DMS114 treated with DMSO at 0.1 percent for 48 hours (cell line): ENCODE results near the gene PLCXD1.

ENCODE experiments used
- DNase-seq: peaks from one replicate; lab custom pipeline; 2025; ENCODE audit not compliant: unreplicated experiment; lab: John Stamatoyannopoulos, UW

PLCXD1 gene

GRCh38 chrX:333611-334311 is 52.6 kb downstream of the PLCXD1 start:
- no peak for DNase-seq

- no peak for DNase-seq
These were observed 53.2 kb downstream of the PLCXD1 start for GRCh38 chrX:334331-334891.

- no peak for DNase-seq
These were observed 54.0 kb downstream of the PLCXD1 start for GRCh38 chrX:334971-335757.

GRCh38 chrX:335758-336155 is 54.6 kb downstream of the PLCXD1 start:
- no peak for DNase-seq

DNA sequence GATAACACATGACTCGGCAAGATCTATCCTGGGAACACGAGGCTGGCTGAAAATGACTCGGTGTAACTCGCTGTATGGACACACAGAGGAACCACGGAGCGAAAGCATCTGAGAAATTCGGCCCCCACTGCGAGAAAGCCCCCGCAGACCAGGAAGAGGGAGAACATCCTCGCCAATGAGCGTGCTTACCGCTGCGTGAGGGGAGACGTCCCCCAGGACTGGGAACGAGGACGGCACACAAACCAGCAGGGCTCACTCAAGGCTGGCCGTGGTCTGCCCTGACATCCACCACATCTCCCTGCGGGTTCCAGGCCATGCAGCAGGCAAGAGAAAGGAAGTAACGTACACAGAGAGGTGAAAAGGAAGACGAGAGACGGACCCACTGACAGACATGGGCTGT is 55.0 kb downstream of the PLCXD1 start:
- DNase-seq = no peak

DNA sequence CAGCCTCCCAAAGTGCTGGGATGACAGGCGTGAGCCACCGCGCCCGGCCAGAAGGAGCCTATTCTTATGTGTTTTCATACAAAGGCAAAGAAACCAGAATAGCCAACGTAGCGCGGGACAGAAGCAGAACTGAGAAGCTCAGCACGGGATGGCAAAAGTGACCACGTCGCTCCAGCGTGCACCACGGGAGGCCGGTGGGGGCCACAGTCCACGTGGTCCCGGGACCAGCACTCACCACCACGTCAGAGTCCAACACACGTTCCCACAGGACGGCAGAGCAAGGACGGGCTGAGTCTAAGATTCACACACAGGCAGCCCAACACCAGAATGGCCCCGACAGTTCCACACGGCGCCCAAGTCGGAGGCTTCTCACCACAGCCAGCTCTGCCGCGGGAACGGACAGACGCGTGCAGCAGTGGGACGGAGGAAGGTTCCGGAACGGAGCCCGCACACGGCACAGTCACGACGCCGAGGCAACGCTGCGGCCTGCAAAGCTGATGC is 56.2 kb downstream of the PLCXD1 start:
- DNase-seq = no peak

- DNase-seq = no peak
These were observed 57.2 kb downstream of the PLCXD1 start for GRCh38 chrX:338281-338835.

DNA sequence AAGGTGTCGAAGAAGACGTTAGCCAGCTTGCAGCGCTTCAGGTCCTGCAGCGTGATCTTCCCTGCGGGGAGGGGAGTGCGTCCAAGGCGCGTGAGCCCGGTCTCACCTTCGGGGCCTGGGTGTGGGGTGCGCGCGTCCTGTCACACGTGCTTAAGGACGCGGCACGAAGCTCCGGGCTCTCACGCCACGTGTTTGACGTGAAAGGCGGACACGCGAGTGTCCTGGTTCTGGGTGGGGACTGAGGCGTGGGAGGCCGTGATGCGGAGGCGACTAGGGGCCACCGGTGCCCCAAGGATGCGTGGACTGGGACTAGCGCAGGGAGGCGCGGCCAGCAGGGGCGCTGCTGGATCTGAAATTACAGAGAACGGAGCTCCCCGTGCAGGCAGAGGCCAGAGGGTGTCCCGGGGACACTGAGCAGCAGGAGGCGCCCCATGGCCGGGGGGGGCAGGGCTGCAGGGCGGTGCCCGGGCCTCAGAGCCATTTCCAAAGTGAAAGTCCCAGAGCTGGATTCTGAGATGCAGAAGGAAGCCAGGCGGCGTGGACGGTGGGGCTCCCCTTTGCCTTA is 57.7 kb downstream of the PLCXD1 start:
- no peak for DNase-seq

DNA sequence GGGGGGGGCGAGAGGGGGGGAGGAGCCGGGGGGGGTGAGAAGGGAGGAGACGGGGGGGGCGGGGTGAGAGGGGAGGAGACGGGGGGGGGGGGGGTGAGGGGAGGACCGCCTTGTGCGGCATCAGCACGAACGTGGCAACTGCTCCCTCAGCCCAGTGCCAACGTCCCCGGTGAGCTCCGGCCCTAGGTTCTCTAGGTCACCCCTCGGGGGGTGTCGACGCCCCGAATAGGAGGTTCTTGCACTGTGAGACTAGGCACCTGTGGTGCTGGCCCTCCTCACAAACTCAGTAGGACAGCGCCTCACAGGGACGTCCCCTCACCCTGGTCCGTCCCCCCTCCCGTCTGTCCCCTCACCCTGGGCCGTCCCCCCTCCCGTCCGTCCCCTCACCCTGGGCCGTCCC is 58.9 kb downstream of the PLCXD1 start:
- no peak for DNase-seq

DNA sequence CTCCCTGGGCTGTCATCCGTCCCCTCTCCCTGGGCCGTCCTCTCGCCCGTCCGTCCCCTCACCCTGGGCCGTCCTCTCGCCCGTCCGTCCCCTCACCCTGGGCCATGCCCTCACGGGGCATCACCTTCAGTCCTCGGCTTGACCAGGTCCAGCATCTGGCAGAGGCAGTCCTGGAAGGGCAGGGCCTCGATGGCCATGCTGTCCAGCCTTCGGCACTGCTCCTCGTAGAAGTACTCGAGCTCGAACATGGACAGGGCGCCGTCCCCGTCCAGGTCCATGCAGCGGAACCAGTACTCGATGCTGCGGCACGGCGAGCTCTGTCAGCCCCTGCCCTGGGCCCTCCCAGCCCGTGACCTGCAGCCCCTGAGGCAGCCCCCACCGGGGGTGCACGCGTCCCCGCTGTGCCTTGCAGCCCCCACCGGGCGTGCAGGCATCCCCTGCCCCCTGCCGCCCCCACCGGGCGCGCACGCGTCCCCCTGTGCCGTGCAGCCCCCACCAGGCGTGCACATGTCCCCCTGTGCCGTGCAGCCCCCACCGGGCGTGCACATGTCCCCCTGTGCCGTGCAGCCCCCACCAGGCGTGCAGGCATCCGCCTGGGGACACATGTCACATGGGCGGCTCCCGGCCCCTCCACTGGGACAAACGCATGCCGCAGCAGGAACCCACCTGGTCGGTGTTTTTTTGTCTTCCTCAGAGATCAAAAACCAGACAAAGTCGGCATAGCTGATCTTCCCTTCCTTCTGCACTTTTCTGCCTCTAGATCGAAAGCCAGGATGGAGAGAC is 59.7 kb downstream of the PLCXD1 start:
- DNase-seq = no peak

- DNase-seq = no peak
These were observed 60.4 kb downstream of the PLCXD1 start for GRCh38 chrX:341541-342101.

DNA sequence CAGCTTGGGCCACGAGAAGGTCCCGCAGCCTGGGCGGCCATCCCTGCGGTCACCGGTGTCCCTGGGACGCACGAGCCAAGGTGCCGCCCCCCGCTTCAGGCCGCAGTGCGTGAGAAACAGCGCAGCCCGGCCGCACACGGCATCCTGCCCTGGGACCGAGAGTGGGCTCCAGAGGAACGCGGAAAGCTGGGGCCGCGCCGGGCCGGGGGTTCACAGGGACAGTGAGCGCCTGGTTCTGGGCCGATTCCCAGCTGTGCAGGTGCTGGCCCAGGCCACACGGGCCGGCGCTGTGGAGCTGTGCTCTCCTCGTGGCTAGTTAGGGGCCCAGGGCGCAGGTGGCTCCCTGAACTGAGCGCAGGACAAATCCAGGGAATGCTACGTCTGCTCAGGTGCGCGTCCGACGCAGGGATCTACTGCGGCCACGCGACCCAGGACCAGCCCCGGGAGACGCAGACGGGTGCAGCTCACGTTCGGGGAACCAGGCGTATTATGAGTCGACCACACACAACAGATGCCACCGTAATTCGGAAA is 63.3 kb downstream of the PLCXD1 start:
- DNase-seq = no peak

DNA sequence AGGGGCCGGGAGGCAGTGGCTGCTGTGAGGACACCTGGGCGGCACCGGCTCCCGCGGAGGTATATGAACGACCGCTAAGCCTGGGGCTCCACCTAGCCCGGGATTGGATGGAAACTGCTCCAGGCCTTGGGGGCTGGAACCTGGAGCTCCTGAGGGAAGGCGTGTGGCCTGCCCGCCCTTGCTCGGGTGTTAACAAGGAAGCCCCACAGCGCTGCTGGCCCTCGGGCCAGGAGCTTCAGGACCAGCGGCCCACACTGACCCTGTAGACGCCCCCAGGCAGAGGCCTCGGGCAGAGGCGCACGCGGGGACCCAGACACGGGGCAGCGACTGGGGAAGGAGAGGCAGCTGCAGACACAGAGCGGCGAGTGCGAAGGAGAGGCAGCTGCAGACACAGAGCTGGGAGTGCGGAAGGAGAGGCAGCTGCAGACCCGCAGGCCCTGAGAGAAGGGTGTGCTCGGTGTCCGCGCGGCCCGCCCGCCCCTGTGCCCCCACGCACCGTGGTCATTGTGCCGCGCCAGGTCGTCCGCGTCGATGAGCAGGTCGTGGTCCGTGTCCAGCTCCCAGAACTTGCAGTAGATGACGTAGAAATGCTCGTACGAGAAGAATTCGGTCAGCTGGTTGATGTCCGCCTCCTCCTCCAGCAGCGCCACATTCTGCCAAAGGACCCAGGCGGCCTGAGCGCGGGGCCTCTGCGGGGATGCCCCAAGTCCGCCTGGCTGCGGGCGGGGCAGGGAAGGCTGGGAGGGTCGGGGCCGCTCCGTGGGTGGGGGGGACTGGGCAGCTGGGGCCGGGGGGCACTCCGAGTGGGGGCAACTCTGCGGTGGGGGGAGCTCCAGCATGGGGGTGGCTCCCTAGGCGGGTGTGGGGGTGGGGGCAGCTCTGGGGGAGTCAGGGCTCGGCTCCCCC is 64.1 kb downstream of the PLCXD1 start:
- DNase-seq = no peak

DNA sequence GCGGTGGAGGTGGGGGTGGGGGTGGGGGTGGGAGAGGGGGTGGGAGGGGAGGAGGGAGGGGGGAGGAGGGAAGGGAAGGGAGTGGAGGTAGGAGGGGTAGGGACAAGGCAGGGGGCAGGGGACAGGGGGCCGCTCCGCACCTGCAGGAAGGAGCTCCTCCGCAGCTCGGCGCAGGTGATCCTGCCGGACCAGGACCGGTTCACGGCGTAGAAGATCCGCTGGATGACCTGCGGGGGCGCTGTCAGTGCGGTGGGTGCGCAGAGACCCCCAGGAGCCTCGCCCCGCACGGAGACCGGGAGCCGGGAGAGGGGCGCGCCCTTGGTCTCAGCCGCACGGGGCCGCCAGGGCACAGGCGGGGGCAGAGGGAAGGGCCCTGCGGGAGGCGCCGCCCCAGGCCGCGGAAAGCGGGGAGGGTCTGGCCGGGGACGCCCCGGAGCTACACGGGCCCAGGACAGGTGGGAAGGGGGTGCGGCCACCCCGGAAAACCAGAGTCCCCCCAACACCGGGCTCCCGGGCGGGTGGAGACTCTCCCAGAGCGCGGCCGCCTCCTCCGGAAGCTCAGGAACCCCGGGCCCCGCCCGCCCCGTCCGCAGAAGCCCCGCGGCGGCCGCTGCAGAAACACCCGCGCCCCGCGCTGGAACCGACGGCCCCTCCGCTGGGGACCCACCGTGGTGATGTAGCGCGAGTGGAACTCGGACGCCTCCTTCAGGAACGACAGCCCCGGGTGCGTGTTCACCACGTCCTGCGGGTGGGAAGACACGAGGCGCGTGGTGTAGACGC is 65.0 kb downstream of the PLCXD1 start:
- DNase-seq = no peak

DNA sequence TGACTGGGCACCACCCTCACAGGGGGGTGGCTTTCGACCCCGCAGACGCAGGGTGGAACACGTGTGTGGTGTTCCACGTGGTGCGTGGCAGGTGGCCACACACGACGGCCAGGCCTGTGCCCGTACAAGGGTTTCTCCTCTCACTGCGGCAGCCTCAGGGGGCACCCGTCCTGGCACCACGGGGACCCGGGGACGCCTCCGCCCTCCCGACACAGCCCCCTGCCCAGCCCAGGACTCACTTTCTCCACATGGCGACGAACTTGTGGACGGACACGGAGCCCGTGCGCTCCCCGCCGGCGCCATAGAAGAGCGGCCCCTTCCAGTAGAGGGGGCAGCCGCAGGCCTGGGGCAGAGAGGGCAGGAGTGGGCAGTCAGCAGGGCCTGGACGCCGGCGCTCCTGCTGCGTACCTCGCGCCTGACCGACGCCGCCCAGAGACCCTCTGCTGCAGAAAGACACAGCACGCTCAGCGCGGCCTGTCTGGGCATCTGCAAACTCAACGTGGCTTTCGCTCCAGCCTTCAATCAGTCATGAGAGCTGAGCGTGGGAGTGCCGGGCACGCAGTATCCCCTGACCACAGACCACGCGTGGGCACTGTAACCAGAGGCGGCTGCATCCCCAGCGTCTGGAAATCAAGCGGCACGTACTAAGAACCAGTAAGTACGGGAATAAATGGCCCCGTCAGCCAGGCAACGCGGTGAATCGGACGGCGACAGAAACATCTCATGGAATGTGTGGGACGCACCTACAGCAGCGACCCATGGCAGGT is 66.4 kb downstream of the PLCXD1 start:
- DNase-seq = no peak

GRCh38 chrX:348461-349117 is 67.4 kb downstream of the PLCXD1 start:
- no peak for DNase-seq

DNA sequence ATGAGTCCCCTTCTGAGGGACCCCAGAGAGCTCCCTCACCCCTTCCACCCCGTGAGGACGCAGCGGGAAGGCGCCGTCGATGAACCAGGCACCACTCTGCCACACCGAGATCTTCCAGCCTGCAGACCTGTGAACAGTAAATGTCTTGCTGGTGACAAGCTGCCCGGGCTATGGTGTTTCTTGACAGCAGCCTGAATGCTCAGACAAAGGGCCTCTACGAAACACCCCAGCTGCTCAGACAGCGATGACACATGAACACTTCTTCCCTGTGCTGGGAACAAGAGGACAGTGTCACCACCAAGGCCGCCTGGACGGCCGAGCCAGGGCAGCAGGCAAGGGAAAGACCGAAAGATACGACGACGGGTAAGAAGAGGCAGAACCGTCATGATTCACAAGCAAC is 68.0 kb downstream of the PLCXD1 start:
- no peak for DNase-seq
